ENCODE measurements around the gene SUMO4. TPM values are rescaled to one million over a fixed set of nuclear protein-coding genes. Genes with fewer than 3 reads are reported as not detected.

Gene SUMO4
- total and polyA plus RNA-seq, 10 of the 15 experiments (the other 5 are each of a cell fraction or from before 2014, with no cell fraction given) = 0.07 to 5.3 (median 1.0) TPM; not detected in 1

DNA sequence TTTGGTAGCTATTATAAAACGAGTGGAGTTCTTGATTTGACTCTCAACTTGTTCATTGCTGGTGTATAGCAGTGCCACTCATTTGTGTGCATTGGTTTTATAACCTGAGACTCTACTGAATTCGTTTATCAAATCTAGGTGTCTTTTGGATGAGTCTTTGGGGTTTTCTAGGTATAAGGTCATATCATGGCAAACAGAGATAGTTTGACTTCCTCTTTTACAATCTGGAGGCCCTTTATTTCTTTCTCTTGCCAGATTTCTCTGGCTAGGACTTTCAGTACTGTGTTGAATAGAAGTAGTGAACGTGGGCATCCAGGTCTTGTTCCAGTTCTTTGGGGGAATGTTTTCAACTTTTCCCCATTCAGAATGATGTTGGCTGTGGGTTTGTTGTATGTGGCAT is 38.8 kb downstream of the SUMO4 start (continued):
- TF ChIP-seq, protein P1, sequence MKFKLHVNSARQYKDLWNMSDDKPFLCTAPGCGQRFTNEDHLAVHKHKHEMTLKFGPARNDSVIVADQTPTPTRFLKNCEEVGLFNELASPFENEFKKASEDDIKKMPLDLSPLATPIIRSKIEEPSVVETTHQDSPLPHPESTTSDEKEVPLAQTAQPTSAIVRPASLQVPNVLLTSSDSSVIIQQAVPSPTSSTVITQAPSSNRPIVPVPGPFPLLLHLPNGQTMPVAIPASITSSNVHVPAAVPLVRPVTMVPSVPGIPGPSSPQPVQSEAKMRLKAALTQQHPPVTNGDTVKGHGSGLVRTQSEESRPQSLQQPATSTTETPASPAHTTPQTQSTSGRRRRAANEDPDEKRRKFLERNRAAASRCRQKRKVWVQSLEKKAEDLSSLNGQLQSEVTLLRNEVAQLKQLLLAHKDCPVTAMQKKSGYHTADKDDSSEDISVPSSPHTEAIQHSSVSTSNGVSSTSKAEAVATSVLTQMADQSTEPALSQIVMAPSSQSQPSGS (IDR thresholded peaks at IDR 0.05; ENCODE audit: low read length) = 0 out of 2 replicates have a peak, but pooled peaks have one; percentile 26
- TF ChIP-seq CEBPB (IDR thresholded peaks at IDR 0.05; ENCODE audit: borderline replicate concordance in 1 of 2, low read depth in 2 of 2, low read length in 2 of 2) = no peak
- TF ChIP-seq, protein P2, sequence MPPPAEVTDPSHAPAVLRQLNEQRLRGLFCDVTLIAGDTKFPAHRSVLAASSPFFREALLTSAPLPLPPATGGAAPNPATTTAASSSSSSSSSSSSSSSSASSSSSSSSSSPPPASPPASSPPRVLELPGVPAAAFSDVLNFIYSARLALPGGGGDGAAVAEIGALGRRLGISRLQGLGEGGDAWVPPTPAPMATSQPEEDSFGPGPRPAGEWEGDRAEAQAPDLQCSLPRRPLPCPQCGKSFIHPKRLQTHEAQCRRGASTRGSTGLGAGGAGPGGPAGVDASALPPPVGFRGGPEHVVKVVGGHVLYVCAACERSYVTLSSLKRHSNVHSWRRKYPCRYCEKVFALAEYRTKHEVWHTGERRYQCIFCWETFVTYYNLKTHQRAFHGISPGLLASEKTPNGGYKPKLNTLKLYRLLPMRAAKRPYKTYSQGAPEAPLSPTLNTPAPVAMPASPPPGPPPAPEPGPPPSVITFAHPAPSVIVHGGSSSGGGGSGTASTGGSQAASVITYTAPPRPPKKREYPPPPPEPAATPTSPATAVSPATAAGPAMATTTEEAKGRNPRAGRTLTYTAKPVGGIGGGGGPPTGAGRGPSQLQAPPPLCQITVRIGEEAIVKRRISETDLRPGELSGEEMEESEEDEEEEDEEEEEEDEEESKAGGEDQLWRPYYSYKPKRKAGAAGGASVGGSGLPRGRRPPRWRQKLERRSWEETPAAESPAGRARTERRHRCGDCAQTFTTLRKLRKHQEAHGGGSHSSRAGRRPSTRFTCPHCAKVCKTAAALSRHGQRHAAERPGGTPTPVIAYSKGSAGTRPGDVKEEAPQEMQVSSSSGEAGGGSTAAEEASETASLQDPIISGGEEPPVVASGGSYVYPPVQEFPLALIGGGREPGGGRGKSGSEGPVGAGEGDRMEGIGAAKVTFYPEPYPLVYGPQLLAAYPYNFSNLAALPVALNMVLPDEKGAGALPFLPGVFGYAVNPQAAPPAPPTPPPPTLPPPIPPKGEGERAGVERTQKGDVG (CRISPR knock-in tag; IDR thresholded peaks at IDR 0.05) = no peak
- TF ChIP-seq, protein P3, sequence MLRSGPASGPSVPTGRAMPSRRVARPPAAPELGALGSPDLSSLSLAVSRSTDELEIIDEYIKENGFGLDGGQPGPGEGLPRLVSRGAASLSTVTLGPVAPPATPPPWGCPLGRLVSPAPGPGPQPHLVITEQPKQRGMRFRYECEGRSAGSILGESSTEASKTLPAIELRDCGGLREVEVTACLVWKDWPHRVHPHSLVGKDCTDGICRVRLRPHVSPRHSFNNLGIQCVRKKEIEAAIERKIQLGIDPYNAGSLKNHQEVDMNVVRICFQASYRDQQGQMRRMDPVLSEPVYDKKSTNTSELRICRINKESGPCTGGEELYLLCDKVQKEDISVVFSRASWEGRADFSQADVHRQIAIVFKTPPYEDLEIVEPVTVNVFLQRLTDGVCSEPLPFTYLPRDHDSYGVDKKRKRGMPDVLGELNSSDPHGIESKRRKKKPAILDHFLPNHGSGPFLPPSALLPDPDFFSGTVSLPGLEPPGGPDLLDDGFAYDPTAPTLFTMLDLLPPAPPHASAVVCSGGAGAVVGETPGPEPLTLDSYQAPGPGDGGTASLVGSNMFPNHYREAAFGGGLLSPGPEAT (IDR thresholded peaks at IDR 0.05; ENCODE audit: low read depth) = peak; percentile 66
- no peak for TF ChIP-seq LARP7 (IDR thresholded peaks at IDR 0.05)
- TF ChIP-seq, protein P4, sequence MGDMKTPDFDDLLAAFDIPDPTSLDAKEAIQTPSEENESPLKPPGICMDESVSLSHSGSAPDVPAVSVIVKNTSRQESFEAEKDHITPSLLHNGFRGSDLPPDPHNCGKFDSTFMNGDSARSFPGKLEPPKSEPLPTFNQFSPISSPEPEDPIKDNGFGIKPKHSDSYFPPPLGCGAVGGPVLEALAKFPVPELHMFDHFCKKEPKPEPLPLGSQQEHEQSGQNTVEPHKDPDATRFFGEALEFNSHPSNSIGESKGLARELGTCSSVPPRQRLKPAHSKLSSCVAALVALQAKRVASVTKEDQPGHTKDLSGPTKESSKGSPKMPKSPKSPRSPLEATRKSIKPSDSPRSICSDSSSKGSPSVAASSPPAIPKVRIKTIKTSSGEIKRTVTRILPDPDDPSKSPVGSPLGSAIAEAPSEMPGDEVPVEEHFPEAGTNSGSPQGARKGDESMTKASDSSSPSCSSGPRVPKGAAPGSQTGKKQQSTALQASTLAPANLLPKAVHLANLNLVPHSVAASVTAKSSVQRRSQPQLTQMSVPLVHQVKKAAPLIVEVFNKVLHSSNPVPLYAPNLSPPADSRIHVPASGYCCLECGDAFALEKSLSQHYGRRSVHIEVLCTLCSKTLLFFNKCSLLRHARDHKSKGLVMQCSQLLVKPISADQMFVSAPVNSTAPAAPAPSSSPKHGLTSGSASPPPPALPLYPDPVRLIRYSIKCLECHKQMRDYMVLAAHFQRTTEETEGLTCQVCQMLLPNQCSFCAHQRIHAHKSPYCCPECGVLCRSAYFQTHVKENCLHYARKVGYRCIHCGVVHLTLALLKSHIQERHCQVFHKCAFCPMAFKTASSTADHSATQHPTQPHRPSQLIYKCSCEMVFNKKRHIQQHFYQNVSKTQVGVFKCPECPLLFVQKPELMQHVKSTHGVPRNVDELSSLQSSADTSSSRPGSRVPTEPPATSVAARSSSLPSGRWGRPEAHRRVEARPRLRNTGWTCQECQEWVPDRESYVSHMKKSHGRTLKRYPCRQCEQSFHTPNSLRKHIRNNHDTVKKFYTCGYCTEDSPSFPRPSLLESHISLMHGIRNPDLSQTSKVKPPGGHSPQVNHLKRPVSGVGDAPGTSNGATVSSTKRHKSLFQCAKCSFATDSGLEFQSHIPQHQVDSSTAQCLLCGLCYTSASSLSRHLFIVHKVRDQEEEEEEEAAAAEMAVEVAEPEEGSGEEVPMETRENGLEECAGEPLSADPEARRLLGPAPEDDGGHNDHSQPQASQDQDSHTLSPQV (IDR thresholded peaks at IDR 0.05) = no peak
- no peak for TF ChIP-seq NFYB (IDR thresholded peaks at IDR 0.05; ENCODE audit: insufficient read depth, low read depth, low read length)
- no peak for TF ChIP-seq RFX5 (IDR thresholded peaks at IDR 0.05; ENCODE audit: low read depth, low read length)
- TF ChIP-seq, protein P5, sequence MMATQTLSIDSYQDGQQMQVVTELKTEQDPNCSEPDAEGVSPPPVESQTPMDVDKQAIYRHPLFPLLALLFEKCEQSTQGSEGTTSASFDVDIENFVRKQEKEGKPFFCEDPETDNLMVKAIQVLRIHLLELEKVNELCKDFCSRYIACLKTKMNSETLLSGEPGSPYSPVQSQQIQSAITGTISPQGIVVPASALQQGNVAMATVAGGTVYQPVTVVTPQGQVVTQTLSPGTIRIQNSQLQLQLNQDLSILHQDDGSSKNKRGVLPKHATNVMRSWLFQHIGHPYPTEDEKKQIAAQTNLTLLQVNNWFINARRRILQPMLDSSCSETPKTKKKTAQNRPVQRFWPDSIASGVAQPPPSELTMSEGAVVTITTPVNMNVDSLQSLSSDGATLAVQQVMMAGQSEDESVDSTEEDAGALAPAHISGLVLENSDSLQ (IDR thresholded peaks at IDR 0.05) = peak; percentile 40; the same call in 1 of the 2 replicates
- no peak for TF ChIP-seq HDGF (IDR thresholded peaks at IDR 0.05)
- TF ChIP-seq, protein P6, sequence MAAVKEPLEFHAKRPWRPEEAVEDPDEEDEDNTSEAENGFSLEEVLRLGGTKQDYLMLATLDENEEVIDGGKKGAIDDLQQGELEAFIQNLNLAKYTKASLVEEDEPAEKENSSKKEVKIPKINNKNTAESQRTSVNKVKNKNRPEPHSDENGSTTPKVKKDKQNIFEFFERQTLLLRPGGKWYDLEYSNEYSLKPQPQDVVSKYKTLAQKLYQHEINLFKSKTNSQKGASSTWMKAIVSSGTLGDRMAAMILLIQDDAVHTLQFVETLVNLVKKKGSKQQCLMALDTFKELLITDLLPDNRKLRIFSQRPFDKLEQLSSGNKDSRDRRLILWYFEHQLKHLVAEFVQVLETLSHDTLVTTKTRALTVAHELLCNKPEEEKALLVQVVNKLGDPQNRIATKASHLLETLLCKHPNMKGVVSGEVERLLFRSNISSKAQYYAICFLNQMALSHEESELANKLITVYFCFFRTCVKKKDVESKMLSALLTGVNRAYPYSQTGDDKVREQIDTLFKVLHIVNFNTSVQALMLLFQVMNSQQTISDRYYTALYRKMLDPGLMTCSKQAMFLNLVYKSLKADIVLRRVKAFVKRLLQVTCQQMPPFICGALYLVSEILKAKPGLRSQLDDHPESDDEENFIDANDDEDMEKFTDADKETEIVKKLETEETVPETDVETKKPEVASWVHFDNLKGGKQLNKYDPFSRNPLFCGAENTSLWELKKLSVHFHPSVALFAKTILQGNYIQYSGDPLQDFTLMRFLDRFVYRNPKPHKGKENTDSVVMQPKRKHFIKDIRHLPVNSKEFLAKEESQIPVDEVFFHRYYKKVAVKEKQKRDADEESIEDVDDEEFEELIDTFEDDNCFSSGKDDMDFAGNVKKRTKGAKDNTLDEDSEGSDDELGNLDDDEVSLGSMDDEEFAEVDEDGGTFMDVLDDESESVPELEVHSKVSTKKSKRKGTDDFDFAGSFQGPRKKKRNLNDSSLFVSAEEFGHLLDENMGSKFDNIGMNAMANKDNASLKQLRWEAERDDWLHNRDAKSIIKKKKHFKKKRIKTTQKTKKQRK (IDR thresholded peaks at IDR 0.05; ENCODE audit: low read depth, low read length) = no peak
- TF ChIP-seq POLR2AphosphoS5 (IDR thresholded peaks at IDR 0.05; ENCODE audit: low read length) = no peak
- TF ChIP-seq, protein P7, sequence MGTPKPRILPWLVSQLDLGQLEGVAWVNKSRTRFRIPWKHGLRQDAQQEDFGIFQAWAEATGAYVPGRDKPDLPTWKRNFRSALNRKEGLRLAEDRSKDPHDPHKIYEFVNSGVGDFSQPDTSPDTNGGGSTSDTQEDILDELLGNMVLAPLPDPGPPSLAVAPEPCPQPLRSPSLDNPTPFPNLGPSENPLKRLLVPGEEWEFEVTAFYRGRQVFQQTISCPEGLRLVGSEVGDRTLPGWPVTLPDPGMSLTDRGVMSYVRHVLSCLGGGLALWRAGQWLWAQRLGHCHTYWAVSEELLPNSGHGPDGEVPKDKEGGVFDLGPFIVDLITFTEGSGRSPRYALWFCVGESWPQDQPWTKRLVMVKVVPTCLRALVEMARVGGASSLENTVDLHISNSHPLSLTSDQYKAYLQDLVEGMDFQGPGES (IDR thresholded peaks at IDR 0.05) = no peak
